ENCODE data around the gene RAI1. TPM values are rescaled to one million over a fixed set of nuclear protein-coding genes. Genes with fewer than 3 reads are reported as not detected.

RAI1 gene
- polyA plus RNA-seq, 2 of the 4 experiments (the other 2 are of a cell fraction), result 3.5 to 23.8 TPM

- H3K4me3 ChIP-seq, result no peak overlapping the region
- H3K4me2 ChIP-seq, result no peak overlapping the region
- 0 out of 3 replicates have a peak, but pooled peaks cover 10% of the 10 kb centered on the region for H3K4me1 ChIP-seq
- ATAC-seq (no peak), FAIRE-seq (no peak), DNase-seq (ENCODE audit: low read depth in 1 of 2, low spot score in 1 of 2) (no peak)
- H3K27ac ChIP-seq, result no peak overlapping the region
- POLR2A ChIA-PET, result no interaction called here
- WGBS (ENCODE audit: missing lambda C conversion rate), result 81% methylated on average over 20 of the region's 20 CpGs
- TF ChIP-seq EP300 (IDR thresholded peaks at IDR 0.05) (no peak), TP53 (CRISPR knock-in tag; IDR thresholded peaks at IDR 0.05) (no peak), CBX2 (IDR thresholded peaks at IDR 0.05; ENCODE audit: borderline replicate concordance, low read depth) (no peak), RARB (CRISPR knock-in tag; IDR thresholded peaks at IDR 0.05) (no peak), E2F6 (IDR thresholded peaks at IDR 0.05; ENCODE audit: borderline replicate concordance, low read depth) (no peak)
- TF ChIP-seq, protein P1, sequence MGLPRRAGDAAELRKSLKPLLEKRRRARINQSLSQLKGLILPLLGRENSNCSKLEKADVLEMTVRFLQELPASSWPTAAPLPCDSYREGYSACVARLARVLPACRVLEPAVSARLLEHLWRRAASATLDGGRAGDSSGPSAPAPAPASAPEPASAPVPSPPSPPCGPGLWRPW (IDR thresholded peaks at IDR 0.05), result no peak
- CTCF ChIA-PET, result interaction anchor here (0.7 to 5.9 kb wide), 9 partner anchors 9 to 351 kb away, joined by 3 to 79 read pairs (median 4); partner anchors contain the start of gene RAI1
- no peaks in the 10 kb centered on the region for H3K9me3 ChIP-seq
Measured at GRCh38 chr17:17668775-17669579, 12.3 kb upstream of the RAI1 start.

DNA sequence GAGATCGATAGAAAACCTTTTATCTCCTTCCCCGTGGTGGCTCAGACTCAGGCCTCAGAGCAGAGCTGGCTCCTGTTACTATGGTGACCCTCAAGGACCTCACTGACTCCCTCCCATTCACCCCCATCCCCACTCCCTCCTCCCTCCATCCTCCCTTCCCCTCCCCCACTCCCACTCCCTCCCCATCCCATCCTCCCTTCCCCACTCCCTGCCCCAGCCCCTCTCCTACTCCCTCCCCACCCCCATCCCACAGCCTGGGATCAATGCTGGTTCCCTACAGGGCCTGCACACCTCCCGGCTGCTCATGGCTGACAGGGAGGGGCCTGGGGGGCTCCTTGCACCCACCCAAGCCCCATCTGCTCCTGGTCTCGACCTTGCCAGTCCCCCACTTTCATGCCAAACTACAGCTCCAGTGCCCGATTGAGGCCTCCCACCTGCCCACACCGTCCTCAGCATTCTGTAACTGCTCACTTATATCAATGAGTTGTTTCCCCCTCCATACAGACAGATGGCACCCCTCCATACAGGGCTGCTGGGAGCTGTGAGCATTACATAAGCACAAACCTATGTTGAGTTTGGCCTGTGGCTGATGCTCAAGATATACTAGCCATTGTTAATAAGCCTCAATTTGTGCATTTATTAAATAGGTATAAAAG, 11.6 kb upstream of the RAI1 start:
- WGBS (ENCODE audit: missing lambda C conversion rate), result 80% methylated on average over 6 of the region's 6 CpGs
- H3K27ac ChIP-seq, result no peak overlapping the region
- DNase-seq (ENCODE audit: low read depth in 1 of 2, low spot score in 1 of 2) (no peak), ATAC-seq (no peak), FAIRE-seq (no peak)
- H3K4me3 ChIP-seq, result no peak overlapping the region
- TF ChIP-seq, protein P2, sequence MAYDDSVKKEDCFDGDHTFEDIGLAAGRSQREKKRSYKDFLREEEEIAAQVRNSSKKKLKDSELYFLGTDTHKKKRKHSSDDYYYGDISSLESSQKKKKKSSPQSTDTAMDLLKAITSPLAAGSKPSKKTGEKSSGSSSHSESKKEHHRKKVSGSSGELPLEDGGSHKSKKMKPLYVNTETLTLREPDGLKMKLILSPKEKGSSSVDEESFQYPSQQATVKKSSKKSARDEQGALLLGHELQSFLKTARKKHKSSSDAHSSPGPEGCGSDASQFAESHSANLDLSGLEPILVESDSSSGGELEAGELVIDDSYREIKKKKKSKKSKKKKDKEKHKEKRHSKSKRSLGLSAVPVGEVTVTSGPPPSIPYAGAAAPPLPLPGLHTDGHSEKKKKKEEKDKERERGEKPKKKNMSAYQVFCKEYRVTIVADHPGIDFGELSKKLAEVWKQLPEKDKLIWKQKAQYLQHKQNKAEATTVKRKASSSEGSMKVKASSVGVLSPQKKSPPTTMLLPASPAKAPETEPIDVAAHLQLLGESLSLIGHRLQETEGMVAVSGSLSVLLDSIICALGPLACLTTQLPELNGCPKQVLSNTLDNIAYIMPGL (CRISPR knock-in tag; IDR thresholded peaks at IDR 0.05; ENCODE audit: borderline replicate concordance), result no peak
- no peak for TF ChIP-seq FOSL2 (IDR thresholded peaks at IDR 0.05)
- TF ChIP-seq FOSL2 (CRISPR knock-in tag; IDR thresholded peaks at IDR 0.05), result no peak
- TF ChIP-seq E2F6 (IDR thresholded peaks at IDR 0.05; ENCODE audit: borderline replicate concordance, low read depth), result no peak
- TF ChIP-seq RCOR1 (IDR thresholded peaks at IDR 0.05; ENCODE audit: low read depth, low read length), result no peak
- no peak for TF ChIP-seq HOXB13 (CRISPR knock-in tag; IDR thresholded peaks at IDR 0.05; ENCODE audit: low read depth)
- no peak for TF ChIP-seq ZSCAN20 (CRISPR knock-in tag; IDR thresholded peaks at IDR 0.05)
- TF ChIP-seq CBX8 (IDR thresholded peaks at IDR 0.05), result no peak
- TF ChIP-seq, protein P3, sequence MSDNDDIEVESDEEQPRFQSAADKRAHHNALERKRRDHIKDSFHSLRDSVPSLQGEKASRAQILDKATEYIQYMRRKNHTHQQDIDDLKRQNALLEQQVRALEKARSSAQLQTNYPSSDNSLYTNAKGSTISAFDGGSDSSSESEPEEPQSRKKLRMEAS (IDR thresholded peaks at IDR 0.05), result no peak
- TF ChIP-seq EP300 (IDR thresholded peaks at IDR 0.05), result no peak
- TF ChIP-seq JUNB (IDR thresholded peaks at IDR 0.05), result no peak
- no peak for TF ChIP-seq TP53 (CRISPR knock-in tag; IDR thresholded peaks at IDR 0.05)
- TF ChIP-seq, protein P4, sequence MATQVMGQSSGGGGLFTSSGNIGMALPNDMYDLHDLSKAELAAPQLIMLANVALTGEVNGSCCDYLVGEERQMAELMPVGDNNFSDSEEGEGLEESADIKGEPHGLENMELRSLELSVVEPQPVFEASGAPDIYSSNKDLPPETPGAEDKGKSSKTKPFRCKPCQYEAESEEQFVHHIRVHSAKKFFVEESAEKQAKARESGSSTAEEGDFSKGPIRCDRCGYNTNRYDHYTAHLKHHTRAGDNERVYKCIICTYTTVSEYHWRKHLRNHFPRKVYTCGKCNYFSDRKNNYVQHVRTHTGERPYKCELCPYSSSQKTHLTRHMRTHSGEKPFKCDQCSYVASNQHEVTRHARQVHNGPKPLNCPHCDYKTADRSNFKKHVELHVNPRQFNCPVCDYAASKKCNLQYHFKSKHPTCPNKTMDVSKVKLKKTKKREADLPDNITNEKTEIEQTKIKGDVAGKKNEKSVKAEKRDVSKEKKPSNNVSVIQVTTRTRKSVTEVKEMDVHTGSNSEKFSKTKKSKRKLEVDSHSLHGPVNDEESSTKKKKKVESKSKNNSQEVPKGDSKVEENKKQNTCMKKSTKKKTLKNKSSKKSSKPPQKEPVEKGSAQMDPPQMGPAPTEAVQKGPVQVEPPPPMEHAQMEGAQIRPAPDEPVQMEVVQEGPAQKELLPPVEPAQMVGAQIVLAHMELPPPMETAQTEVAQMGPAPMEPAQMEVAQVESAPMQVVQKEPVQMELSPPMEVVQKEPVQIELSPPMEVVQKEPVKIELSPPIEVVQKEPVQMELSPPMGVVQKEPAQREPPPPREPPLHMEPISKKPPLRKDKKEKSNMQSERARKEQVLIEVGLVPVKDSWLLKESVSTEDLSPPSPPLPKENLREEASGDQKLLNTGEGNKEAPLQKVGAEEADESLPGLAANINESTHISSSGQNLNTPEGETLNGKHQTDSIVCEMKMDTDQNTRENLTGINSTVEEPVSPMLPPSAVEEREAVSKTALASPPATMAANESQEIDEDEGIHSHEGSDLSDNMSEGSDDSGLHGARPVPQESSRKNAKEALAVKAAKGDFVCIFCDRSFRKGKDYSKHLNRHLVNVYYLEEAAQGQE (IDR thresholded peaks at IDR 0.05), result no peak
- TF ChIP-seq SREBF2 (IDR thresholded peaks at IDR 0.05), result no peak
- TF ChIP-seq GATA3 (IDR thresholded peaks at IDR 0.05; ENCODE audit: borderline replicate concordance), result no peak
- TF ChIP-seq, protein P1 (IDR thresholded peaks at IDR 0.05), result no peak
- TF ChIP-seq RNF2 (IDR thresholded peaks at IDR 0.05; ENCODE audit: borderline replicate concordance, low read depth), result no peak
- no peak for TF ChIP-seq SMC3 (IDR thresholded peaks at IDR 0.05)
- TF ChIP-seq EHF (CRISPR knock-in tag; IDR thresholded peaks at IDR 0.05), result no peak
- CTCF ChIA-PET, result interaction anchor here (1.1 to 5.9 kb wide), 7 partner anchors 12 to 351 kb away, joined by 3 to 79 read pairs (median 4); partner anchors contain the start of gene RAI1
- no peaks in the 10 kb centered on the region for H3K9me3 ChIP-seq
- POLR2A ChIA-PET, result no interaction called here
- 0 out of 3 replicates have a peak, but pooled peaks cover 10% of the 10 kb centered on the region for H3K4me1 ChIP-seq
- H3K4me2 ChIP-seq, result no peak overlapping the region

Data from A549 (cell line).